Subcutaneous abdominal adipose tissue (tissue), 5 donors: Measurements from ENCODE around the gene CDC42BPG.

Source experiments
- H3K27ac ChIP-seq: one replicate; pipeline ENCODE4 v1.7.0; 2013; ENCODE audit warnings: low read depth, mild to moderate bottlenecking, inconsistent platforms, low read length, moderate library complexity
- H3K27me3 ChIP-seq, 5 donors: one replicate each; pipeline ENCODE4 v1.7.0; 2013; ENCODE audit warnings: low read length in 5 of 5, inconsistent platforms in 1 of 5; ENCODE audit not compliant: control insufficient read depth in 5 of 5, insufficient read depth in 4 of 5
- H3K36me3 ChIP-seq, 5 donors: one replicate each; pipeline ENCODE4 v1.7.0; 2013; ENCODE audit warnings: low read length in 5 of 5; ENCODE audit not compliant: control insufficient read depth in 5 of 5, insufficient read depth in 5 of 5
- H3K4me1 ChIP-seq, 5 donors: one replicate each; pipeline ENCODE4 v1.7.0; 2013; ENCODE audit warnings: low read length in 5 of 5, mild to moderate bottlenecking in 3 of 5, moderate library complexity in 1 of 5; ENCODE audit not compliant: control insufficient read depth in 5 of 5, insufficient read depth in 5 of 5
- H3K4me3 ChIP-seq, 5 donors: one replicate each; pipeline ENCODE4 v1.7.0; 2013; ENCODE audit warnings: low read length in 5 of 5, low read depth in 1 of 5
- H3K9ac ChIP-seq, 5 donors: one replicate each; pipeline ENCODE4 v1.7.0; 2013; ENCODE audit warnings: low read length in 5 of 5, mild to moderate bottlenecking in 4 of 5, moderate library complexity in 3 of 5
- H3K9me3 ChIP-seq, 5 donors: one replicate each; pipeline ENCODE4 v1.7.0; 2013; ENCODE audit warnings: low read length in 5 of 5; ENCODE audit not compliant: control insufficient read depth in 5 of 5
- donor health status: healthy.
- donor health status: healthy.
- donor health status: healthy.
- donor health status: healthy.
- donor health status: healthy.

The CDC42BPG gene

GRCh38 chr11:64804346-64805210, 39.9 kb downstream of the CDC42BPG start:
- peak overlapping the region; percentile 81 for H3K27ac ChIP-seq
- peaks cover 4 to 39% (median 35%) of the 10 kb centered on the region in 5 donors for H3K4me1 ChIP-seq
- no peaks in the 10 kb centered on the region for H3K9me3 ChIP-seq
- peaks cover 0 to 38% (median 25%) of the 10 kb centered on the region in 5 donors for H3K36me3 ChIP-seq
- peak overlapping the region in 3 of 5 donors; percentile 71 to 73 (median 73) for H3K4me3 ChIP-seq
- H3K27me3 ChIP-seq: no peaks in the 10 kb centered on the region
- H3K9ac ChIP-seq: peak overlapping the region in 1 of 5 donors; percentile 76

- Histone ChIP-seq H3K9ac (peak overlapping the region; percentile 48 to 77 (median 72)), H3K9me3 (no peaks in the 10 kb centered on the region), H3K27me3 (no peaks in the 10 kb centered on the region), H3K4me3 (peak overlapping the region; percentile 65 to 73 (median 71)), H3K4me1 (peaks cover 2 to 33% (median 29%) of the 10 kb centered on the region in 5 donors), H3K36me3 (peaks cover 0 to 45% (median 32%) of the 10 kb centered on the region in 5 donors), H3K27ac (peak overlapping the region; percentile 81)
Measured at GRCh38 chr11:64803846-64804345, 40.6 kb downstream of the CDC42BPG start.

- no peaks in the 10 kb centered on the region for H3K9me3 ChIP-seq
- peaks cover 0 to 50% (median 35%) of the 10 kb centered on the region in 5 donors for H3K36me3 ChIP-seq
- H3K4me3 ChIP-seq: peak within 1 kb of the TSS; percentile 65 to 73 (median 71)
- peak within 1 kb of the TSS; percentile 81 for H3K27ac ChIP-seq
- no peaks in the 10 kb centered on the region for H3K27me3 ChIP-seq
- H3K9ac ChIP-seq: peak within 1 kb of the TSS; percentile 48 to 77 (median 72)
- H3K4me1 ChIP-seq: peaks cover 2 to 33% (median 29%) of the 10 kb centered on the region in 5 donors
Measured at GRCh38 chr11:64803158-64803845, 41.2 kb downstream of the CDC42BPG start, which contains the start of gene MAP4K2. Gene MAP4K2 (minus strand): TSS chr11:64803214. CDS start chr11:64803149, 65 bp downstream.

GRCh38 chr11:64802370-64803157, 41.9 kb downstream of the CDC42BPG start:
- Histone ChIP-seq H3K27me3 (no peaks in the 10 kb centered on the region), H3K36me3 (peaks cover 0 to 44% (median 31%) of the 10 kb centered on the region in 5 donors), H3K9me3 (no peaks in the 10 kb centered on the region), H3K27ac (peak overlapping the region; percentile 70), H3K4me3 (peak overlapping the region in 4 of 5 donors; percentile 32 to 73 (median 52)), H3K9ac (peak overlapping the region in 3 of 5 donors; percentile 40 to 68 (median 65)), H3K4me1 (peaks cover 2 to 33% (median 29%) of the 10 kb centered on the region in 5 donors)

- Histone ChIP-seq H3K36me3 (peaks cover 0 to 43% (median 35%) of the 10 kb centered on the region in 5 donors), H3K4me1 (peaks cover 2 to 33% (median 29%) of the 10 kb centered on the region in 5 donors), H3K9me3 (no peaks in the 10 kb centered on the region), H3K4me3 (peak overlapping the region in 4 of 5 donors; percentile 32 to 73 (median 52)), H3K27ac (peak overlapping the region; percentile 70), H3K27me3 (no peaks in the 10 kb centered on the region), H3K9ac (peak overlapping the region in 3 of 5 donors; percentile 40 to 68 (median 65))
Measured at GRCh38 chr11:64801561-64802369, 42.7 kb downstream of the CDC42BPG start.

GRCh38 chr11:64801158-64801464, 43.3 kb downstream of the CDC42BPG start:
- Histone ChIP-seq H3K36me3 (peaks cover 0 to 44% (median 38%) of the 10 kb centered on the region in 5 donors), H3K4me1 (peaks cover 2 to 33% (median 29%) of the 10 kb centered on the region in 5 donors), H3K27ac (peak overlapping the region; percentile 70), H3K9me3 (no peaks in the 10 kb centered on the region), H3K27me3 (no peaks in the 10 kb centered on the region), H3K4me3 (no peak overlapping the region), H3K9ac (no peak overlapping the region)

GRCh38 chr11:64800303-64801157, 43.9 kb downstream of the CDC42BPG start:
- Histone ChIP-seq H3K27ac (peak overlapping the region; percentile 70), H3K4me1 (peaks cover 2 to 33% (median 29%) of the 10 kb centered on the region in 5 donors), H3K27me3 (no peaks in the 10 kb centered on the region), H3K9me3 (no peaks in the 10 kb centered on the region), H3K4me3 (no peak overlapping the region), H3K36me3 (peaks cover 0 to 44% (median 37%) of the 10 kb centered on the region in 5 donors), H3K9ac (no peak overlapping the region)

- no peak overlapping the region for H3K27ac ChIP-seq
- H3K4me1 ChIP-seq: peaks cover 2 to 33% (median 29%) of the 10 kb centered on the region in 5 donors
- no peaks in the 10 kb centered on the region for H3K9me3 ChIP-seq
- H3K27me3 ChIP-seq: no peaks in the 10 kb centered on the region
- peaks cover 0 to 36% (median 30%) of the 10 kb centered on the region in 5 donors for H3K36me3 ChIP-seq
- H3K9ac ChIP-seq: peak overlapping the region in 1 of 5 donors; percentile 30
- H3K4me3 ChIP-seq: no peak overlapping the region
Measured at GRCh38 chr11:64799623-64800302, 44.7 kb downstream of the CDC42BPG start.
